ENCODE measurements around the gene CRY2.

The CRY2 gene

DNA sequence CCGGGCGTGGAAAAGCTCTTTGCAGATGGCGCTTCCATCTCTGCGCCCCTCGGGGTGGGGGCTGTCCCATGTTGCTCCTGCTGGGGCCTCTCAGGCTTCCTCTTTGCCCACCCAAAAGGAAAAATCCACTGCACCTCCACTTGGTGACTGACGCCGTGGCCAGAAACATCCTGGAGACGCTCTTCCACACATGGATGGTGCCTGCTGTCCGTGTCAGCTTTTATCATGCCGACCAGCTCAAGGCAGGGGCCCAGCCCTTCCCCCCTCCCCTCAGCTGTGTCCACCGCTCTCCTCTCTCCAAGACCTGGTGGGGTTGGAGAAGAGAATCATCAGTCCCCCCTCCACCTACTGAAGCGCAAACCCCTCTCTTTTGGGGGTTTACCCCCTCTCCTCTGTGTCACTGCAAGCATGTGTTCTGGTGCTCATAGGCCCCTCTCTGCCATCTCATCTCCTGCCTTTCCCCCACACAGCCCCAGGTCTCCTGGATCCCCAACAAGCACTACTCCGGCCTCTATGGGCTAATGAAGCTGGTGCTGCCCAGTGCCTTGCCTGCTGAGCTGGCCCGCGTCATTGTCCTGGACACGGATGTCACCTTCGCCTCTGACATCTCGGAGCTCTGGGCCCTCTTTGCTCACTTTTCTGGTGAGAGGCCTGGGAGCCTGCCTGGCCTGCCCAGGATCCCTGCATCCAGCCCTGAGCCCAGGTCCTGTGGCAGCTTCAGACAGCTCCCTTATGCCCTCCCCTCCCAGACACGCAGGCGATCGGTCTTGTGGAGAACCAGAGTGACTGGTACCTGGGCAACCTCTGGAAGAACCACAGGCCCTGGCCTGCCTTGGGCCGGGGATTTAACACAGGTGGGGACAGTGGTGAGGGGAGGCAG lies 77.0 kb downstream of the CRY2 start:
- TF ChIP-seq, protein P1, sequence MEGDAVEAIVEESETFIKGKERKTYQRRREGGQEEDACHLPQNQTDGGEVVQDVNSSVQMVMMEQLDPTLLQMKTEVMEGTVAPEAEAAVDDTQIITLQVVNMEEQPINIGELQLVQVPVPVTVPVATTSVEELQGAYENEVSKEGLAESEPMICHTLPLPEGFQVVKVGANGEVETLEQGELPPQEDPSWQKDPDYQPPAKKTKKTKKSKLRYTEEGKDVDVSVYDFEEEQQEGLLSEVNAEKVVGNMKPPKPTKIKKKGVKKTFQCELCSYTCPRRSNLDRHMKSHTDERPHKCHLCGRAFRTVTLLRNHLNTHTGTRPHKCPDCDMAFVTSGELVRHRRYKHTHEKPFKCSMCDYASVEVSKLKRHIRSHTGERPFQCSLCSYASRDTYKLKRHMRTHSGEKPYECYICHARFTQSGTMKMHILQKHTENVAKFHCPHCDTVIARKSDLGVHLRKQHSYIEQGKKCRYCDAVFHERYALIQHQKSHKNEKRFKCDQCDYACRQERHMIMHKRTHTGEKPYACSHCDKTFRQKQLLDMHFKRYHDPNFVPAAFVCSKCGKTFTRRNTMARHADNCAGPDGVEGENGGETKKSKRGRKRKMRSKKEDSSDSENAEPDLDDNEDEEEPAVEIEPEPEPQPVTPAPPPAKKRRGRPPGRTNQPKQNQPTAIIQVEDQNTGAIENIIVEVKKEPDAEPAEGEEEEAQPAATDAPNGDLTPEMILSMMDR (IDR thresholded peaks at IDR 0.05; ENCODE audit: borderline replicate concordance, insufficient read depth, low read depth, low read length), result no peak
- H3K4me3 ChIP-seq (ENCODE audit: low read depth, low read length), result no peak overlapping the region

DNA sequence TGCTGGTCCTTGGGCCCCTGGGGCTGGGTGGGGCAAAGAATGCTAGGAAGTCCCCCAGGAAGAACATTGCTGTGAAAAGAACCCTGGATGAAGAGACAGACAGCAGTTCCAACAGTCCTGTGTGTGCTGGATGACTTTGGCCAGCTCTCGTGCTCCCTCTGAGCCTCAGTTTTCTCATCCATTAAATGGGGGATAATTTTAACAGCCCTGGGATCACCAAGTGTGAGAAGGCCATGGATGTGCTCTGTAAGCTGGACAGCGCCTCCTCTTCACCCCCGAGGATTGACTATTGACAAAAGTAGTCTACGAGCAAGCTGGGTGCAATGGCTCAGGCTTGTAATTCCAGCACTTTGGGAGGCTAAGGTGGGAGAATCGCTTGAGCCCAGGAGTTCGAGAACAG lies 77.7 kb downstream of the CRY2 start:
- no peak overlapping the region for H3K4me3 ChIP-seq (ENCODE audit: low read depth, low read length)
- TF ChIP-seq, protein P1 (IDR thresholded peaks at IDR 0.05; ENCODE audit: borderline replicate concordance, insufficient read depth, low read depth, low read length), result no peak

DNA sequence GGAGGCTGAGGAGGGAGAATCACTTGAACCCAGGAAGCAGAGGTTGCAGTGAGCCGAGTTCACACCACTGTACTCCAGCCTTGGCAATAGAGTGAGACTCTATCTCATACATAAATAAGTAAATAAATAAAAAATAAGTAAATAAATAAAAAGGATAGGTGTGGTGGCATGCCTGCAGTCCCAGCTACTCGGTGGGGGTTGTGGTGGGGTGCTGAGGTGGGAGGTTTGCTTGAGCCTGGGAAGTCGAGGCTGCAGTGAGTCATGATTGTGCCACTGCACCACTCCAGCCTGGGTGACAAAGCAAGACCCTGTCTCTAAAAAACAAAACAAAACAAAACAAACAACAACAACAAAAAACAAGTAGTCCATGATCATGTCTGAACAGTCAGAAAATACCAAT lies 78.3 kb downstream of the CRY2 start:
- no peak overlapping the region for H3K4me3 ChIP-seq (ENCODE audit: low read depth, low read length)
- TF ChIP-seq, protein P1 (IDR thresholded peaks at IDR 0.05; ENCODE audit: borderline replicate concordance, insufficient read depth, low read depth, low read length), result no peak

DNA sequence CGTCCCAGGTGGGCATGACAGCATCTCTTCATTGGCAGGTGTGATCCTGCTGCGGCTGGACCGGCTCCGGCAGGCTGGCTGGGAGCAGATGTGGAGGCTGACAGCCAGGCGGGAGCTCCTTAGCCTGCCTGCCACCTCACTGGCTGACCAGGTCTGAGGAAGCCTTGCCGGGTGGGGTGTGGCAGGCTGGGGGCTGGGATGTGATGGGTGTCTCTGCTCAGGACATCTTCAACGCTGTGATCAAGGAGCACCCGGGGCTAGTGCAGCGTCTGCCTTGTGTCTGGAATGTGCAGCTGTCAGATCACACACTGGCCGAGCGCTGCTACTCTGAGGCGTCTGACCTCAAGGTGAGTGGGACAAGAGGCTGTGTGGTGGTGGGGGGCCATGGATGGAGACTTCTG lies 78.7 kb downstream of the CRY2 start:
- TF ChIP-seq, protein P1 (IDR thresholded peaks at IDR 0.05; ENCODE audit: borderline replicate concordance, insufficient read depth, low read depth, low read length), result no peak

DNA sequence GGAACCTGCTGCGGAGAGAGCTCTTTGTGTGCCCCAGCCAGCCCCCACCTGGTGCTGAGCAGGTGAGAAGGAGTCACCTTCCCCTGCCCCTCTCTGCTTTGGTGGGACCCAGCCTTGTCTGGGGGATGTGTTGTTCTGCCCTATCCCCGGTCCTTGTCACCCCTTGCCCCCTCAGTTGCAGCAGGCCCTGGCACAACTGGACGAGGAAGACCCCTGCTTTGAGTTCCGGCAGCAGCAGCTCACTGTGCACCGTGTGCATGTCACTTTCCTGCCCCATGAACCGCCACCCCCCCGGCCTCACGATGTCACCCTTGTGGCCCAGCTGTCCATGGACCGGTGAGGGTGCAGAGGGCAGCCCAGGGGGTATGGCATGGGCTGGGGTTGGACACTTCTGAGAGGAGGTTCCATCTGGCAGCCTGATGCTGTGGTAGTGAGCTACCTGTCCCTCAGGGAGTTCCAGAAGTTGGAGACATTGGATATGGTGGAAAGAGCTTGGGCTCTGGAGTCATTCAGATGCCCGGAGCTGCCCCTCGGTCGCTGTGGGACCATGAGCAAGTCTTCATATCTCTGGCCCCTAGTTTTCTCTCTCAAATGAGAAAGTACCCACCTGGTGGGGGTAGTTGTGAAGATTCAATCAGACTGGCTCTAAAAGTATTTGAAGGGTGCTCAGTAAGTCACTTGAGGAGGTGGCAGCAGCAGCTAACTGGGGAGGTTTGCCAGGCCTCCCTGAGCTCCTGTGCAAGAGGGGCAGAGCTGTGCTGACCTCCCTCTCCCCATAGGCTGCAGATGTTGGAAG lies 79.5 kb downstream of the CRY2 start:
- no peak overlapping the region for H3K4me3 ChIP-seq (ENCODE audit: low read depth, low read length)
- TF ChIP-seq, protein P1 (IDR thresholded peaks at IDR 0.05; ENCODE audit: borderline replicate concordance, insufficient read depth, low read depth, low read length), result no peak

More for the DNA sequence above, 78.7 kb downstream of the CRY2 start:
- H3K4me3 ChIP-seq (ENCODE audit: low read depth, low read length), result no peak overlapping the region

DNA sequence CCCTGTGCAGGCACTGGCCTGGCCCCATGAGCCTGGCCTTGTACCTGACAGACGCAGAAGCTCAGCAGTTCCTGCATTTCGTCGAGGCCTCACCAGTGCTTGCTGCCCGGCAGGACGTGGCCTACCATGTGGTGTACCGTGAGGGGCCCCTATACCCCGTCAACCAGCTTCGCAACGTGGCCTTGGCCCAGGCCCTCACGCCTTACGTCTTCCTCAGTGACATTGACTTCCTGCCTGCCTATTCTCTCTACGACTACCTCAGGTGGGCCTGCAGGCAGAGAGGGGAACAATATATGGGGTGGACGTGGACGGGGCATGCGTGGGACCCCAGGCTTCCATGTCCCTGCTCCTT lies 80.0 kb downstream of the CRY2 start:
- TF ChIP-seq, protein P1 (IDR thresholded peaks at IDR 0.05; ENCODE audit: borderline replicate concordance, insufficient read depth, low read depth, low read length), result no peak
- H3K4me3 ChIP-seq (ENCODE audit: low read depth, low read length), result no peak overlapping the region
